ENCODE data around the gene GALNT9. TPM values are rescaled to one million over a fixed set of nuclear protein-coding genes. Genes with fewer than 3 reads are reported as not detected.
"Not testable (repeated sequence)": the region's sequence is repeated elsewhere in the genome, so short reads cannot be mapped to it uniquely, and the experiment has no call there.

Gene GALNT9
- total and polyA plus RNA-seq, 10 donors = 0.20 to 2.4 (median 0.84) TPM

GRCh38 chr12:132244724-132245295 lies 84.6 kb downstream of the GALNT9 start:
- 71 to 88% (median 80%) methylated on average over 16 to 22 of the region's 22 CpGs for WGBS, 5 donors
- peak; percentile 63 for DNase-seq
- Histone ChIP-seq H3K4me3 (no peak overlapping the region), H3K36me3 (no peaks in the 10 kb centered on the region), H3K9me3 (no peaks in the 10 kb centered on the region), H3K27ac (no peak overlapping the region), H3K27me3 (replicated peaks in 1 of 7) (no peaks in the 10 kb centered on the region), H3K4me1 (peaks cover 0 to 7% (median 1%) of the 10 kb centered on the region in 6 donors)
- TF ChIP-seq POLR2AphosphoS5 (IDR thresholded peaks at IDR 0.05) (no peak), CTCF (IDR thresholded peaks at IDR 0.05 in 8 of 11, conservative IDR thresholded peaks at IDR 0.05 in 3 of 11) (no peak), POLR2A (IDR thresholded peaks at IDR 0.05) (no peak)
- intact Hi-C loops (cut with DNase I; ENCODE audit: low total_unique reads) = no loop called here

GRCh38 chr12:132243596-132244310 lies 85.6 kb downstream of the GALNT9 start:
- Histone ChIP-seq H3K27ac (no peak overlapping the region), H3K9me3 (no peaks in the 10 kb centered on the region), H3K4me3 (no peak overlapping the region), H3K27me3 (replicated peaks in 1 of 7) (no peaks in the 10 kb centered on the region), H3K36me3 (no peaks in the 10 kb centered on the region), H3K4me1 (peaks cover 0 to 13% (median 2%) of the 10 kb centered on the region in 6 donors)
- peak; percentile 65 for DNase-seq
- WGBS, 5 donors = 55 to 73% (median 60%) methylated on average over 19 to 29 of the region's 29 CpGs
- intact Hi-C loops (cut with DNase I; ENCODE audit: low total_unique reads) = no loop called here
- TF ChIP-seq POLR2AphosphoS5 (IDR thresholded peaks at IDR 0.05) (no peak), POLR2A (IDR thresholded peaks at IDR 0.05) (no peak), CTCF (IDR thresholded peaks at IDR 0.05 in 8 of 11, conservative IDR thresholded peaks at IDR 0.05 in 3 of 11) (no peak)

- WGBS, 5 donors = 53 to 70% (median 61%) methylated on average over 12 to 15 of the region's 15 CpGs
- H3K27ac ChIP-seq; H3K36me3 ChIP-seq; H3K4me3 ChIP-seq; H3K9me3 ChIP-seq; H3K27me3 ChIP-seq (replicated peaks in 1 of 7); intact Hi-C loops (cut with DNase I; ENCODE audit: low total_unique reads): not testable (repeated sequence)
- peak; percentile 64 for DNase-seq
- peaks cover 0 to 18% (median 5%) of the 10 kb centered on the region in 6 donors for H3K4me1 ChIP-seq
These were observed 86.2 kb downstream of the GALNT9 start for GRCh38 chr12:132243171-132243570.

GRCh38 chr12:132240669-132241007 lies 88.8 kb downstream of the GALNT9 start:
- H3K27ac ChIP-seq; H3K9me3 ChIP-seq; H3K27me3 ChIP-seq (replicated peaks in 1 of 7); H3K4me3 ChIP-seq; intact Hi-C loops (cut with DNase I; ENCODE audit: low total_unique reads); H3K36me3 ChIP-seq: not testable (repeated sequence)
- peak; percentile 19 for DNase-seq
- peaks cover 0 to 31% (median 9%) of the 10 kb centered on the region in 6 donors for H3K4me1 ChIP-seq
- WGBS, 5 donors = 56 to 79% (median 73%) methylated on average over 7 of the region's 7 CpGs

- Histone ChIP-seq H3K4me3 (no peak overlapping the region), H3K4me1 (peaks cover 0 to 31% (median 9%) of the 10 kb centered on the region in 6 donors), H3K9me3 (no peaks in the 10 kb centered on the region), H3K27me3 (replicated peaks in 1 of 7) (no peaks in the 10 kb centered on the region), H3K36me3 (no peaks in the 10 kb centered on the region), H3K27ac (no peak overlapping the region)
- peak; percentile 61 for DNase-seq
- intact Hi-C loops (cut with DNase I; ENCODE audit: low total_unique reads) = no loop called here
- TF ChIP-seq CTCF (IDR thresholded peaks at IDR 0.05 in 8 of 11, conservative IDR thresholded peaks at IDR 0.05 in 3 of 11) = no peak
- no peak for TF ChIP-seq POLR2A (IDR thresholded peaks at IDR 0.05)
- TF ChIP-seq POLR2AphosphoS5 (IDR thresholded peaks at IDR 0.05) = no peak
- WGBS, 5 donors = 69 to 77% (median 75%) methylated on average over 29 to 32 of the region's 32 CpGs
These were observed 89.4 kb downstream of the GALNT9 start for GRCh38 chr12:132239796-132240668.
